Measurements from ENCODE around the gene CDC14C. TPM values are rescaled to one million over a fixed set of nuclear protein-coding genes. Genes with fewer than 3 reads are reported as not detected.

Gene CDC14C
- total RNA-seq, result not detected

GRCh38 chr7:48924433-48924832 is at the start of gene CDC14C:
Gene CDC14C (plus strand): TSS chr7:48924547. CDS start chr7:48924673, 126 bp downstream.
- WGBS, 2 donors (ENCODE audit: low coverage in 1 of 2), result 95 to 96% methylated on average over 4 to 17 of the region's 46 CpGs
- Histone ChIP-seq H3K4me3 (no peak within 1 kb of the TSS), H3K27me3 (no peaks in the 10 kb centered on the region), H3K9me3 (no peaks in the 10 kb centered on the region), H3K36me3 (no peaks in the 10 kb centered on the region), H3K4me1 (no peaks in the 10 kb centered on the region), H3K27ac (no peak within 1 kb of the TSS)
- no peak for ATAC-seq
- TF ChIP-seq EP300 (IDR thresholded peaks at IDR 0.05) (no peak), POLR2AphosphoS5 (IDR thresholded peaks at IDR 0.05) (no peak), POLR2A (IDR thresholded peaks at IDR 0.05) (no peak)
- TF ChIP-seq, protein P1, sequence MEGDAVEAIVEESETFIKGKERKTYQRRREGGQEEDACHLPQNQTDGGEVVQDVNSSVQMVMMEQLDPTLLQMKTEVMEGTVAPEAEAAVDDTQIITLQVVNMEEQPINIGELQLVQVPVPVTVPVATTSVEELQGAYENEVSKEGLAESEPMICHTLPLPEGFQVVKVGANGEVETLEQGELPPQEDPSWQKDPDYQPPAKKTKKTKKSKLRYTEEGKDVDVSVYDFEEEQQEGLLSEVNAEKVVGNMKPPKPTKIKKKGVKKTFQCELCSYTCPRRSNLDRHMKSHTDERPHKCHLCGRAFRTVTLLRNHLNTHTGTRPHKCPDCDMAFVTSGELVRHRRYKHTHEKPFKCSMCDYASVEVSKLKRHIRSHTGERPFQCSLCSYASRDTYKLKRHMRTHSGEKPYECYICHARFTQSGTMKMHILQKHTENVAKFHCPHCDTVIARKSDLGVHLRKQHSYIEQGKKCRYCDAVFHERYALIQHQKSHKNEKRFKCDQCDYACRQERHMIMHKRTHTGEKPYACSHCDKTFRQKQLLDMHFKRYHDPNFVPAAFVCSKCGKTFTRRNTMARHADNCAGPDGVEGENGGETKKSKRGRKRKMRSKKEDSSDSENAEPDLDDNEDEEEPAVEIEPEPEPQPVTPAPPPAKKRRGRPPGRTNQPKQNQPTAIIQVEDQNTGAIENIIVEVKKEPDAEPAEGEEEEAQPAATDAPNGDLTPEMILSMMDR (IDR thresholded peaks at IDR 0.05), result no peak

DNA sequence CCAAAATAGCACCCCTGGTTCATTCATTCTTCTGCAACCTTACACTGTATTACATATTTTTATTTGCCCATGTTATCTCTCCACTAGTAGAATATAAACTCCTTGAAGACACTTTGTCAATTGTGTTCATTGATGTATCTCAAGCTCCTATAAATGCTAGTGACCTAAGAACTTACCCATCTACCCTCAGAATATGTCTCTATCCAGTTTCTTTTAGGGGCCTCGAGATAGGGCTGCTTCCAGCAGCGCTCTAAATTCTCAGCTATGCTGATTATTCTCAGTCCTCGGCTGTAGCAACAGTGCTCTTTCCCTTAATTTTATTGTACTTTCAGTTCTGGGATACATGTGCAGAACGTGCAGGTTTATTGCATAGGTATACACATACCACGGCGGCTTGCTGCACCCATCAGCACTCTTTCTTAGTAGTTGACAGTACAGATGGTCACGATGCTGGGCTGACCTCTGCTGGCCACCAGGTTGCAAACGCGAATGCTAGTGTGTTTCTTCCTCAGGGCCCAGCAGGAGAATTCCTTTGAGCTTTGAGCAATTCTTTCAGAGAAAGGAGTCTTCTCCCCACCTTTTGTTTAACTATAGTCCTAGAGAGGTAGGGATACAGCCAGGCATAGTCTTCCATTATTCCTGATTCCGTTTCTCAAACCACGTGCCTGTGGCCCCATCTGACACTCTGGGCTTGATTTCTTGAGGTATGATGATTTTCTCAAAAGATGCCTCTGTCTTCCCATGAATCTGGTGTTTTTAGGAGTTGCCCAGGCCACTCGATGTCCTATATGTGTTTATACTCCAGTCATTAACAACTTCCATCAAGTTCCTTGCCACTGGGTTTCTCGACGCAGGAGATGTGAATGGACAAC is 49.1 kb upstream of the CDC14C start:
- Histone ChIP-seq H3K4me3 (no peak overlapping the region), H3K4me1 (no peaks in the 10 kb centered on the region), H3K27me3 (no peaks in the 10 kb centered on the region), H3K27ac (no peak overlapping the region), H3K9me3 (no peaks in the 10 kb centered on the region), H3K36me3 (no peaks in the 10 kb centered on the region)
- 20 to 43% methylated on average over 8 to 14 of the region's 14 CpGs for WGBS, 2 donors (ENCODE audit: low coverage in 1 of 2)
- no peak for ATAC-seq
- TF ChIP-seq EP300 (IDR thresholded peaks at IDR 0.05) (no peak), POLR2A (IDR thresholded peaks at IDR 0.05) (no peak), POLR2AphosphoS5 (IDR thresholded peaks at IDR 0.05) (no peak)
- TF ChIP-seq, protein P1 (IDR thresholded peaks at IDR 0.05), result no peak

- H3K9me3 ChIP-seq, result no peaks in the 10 kb centered on the region
- H3K36me3 ChIP-seq, result no peaks in the 10 kb centered on the region
- H3K27me3 ChIP-seq, result no peaks in the 10 kb centered on the region
- H3K4me1 ChIP-seq, result no peaks in the 10 kb centered on the region
- no peak overlapping the region for H3K4me3 ChIP-seq
- H3K27ac ChIP-seq, result no peak overlapping the region
- TF ChIP-seq POLR2A (IDR thresholded peaks at IDR 0.05), result no peak
- no peak for TF ChIP-seq EP300 (IDR thresholded peaks at IDR 0.05)
- no peak for ATAC-seq
- 72 to 78% methylated on average over 3 of the region's 3 CpGs for WGBS, 2 donors (ENCODE audit: low coverage in 1 of 2)
Measured at GRCh38 chr7:48876087-48876486, 48.3 kb upstream of the CDC14C start.

GRCh38 chr7:48880851-48881250 is 43.5 kb upstream of the CDC14C start:
- Histone ChIP-seq H3K27ac (no peak overlapping the region), H3K9me3 (no peaks in the 10 kb centered on the region), H3K4me1 (no peaks in the 10 kb centered on the region), H3K4me3 (no peak overlapping the region), H3K27me3 (no peaks in the 10 kb centered on the region), H3K36me3 (no peaks in the 10 kb centered on the region)
- no peak for ATAC-seq
- no peak for TF ChIP-seq POLR2AphosphoS5 (IDR thresholded peaks at IDR 0.05)
- TF ChIP-seq EP300 (IDR thresholded peaks at IDR 0.05), result no peak
- no peak for TF ChIP-seq POLR2A (IDR thresholded peaks at IDR 0.05)
- TF ChIP-seq, protein P1 (IDR thresholded peaks at IDR 0.05), result no peak
- WGBS, 2 donors (ENCODE audit: low coverage in 1 of 2), result 53 to 56% methylated on average over 2 of the region's 2 CpGs

DNA sequence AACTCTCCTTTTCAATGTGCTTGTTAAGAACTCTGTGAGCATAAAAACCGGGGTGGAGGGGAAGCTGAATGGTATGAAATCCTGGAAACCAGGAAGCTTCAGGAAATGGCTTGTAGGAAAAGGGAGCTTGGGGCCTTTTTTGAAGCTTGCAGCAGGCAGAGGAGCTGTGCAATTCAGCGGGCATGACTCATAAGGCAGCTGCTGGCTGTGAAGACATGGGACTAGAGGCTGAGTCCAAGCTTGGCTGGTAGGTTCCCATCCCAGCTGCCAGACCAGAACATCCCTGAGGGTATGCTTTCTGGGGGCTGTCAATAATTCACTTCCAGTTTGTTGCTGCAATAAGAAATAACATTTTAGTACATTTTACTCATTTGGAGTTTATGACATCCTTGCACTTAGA is 36.8 kb upstream of the CDC14C start:
- ATAC-seq, result no peak
- peaks cover 0 to 2% (median 0%) of the 10 kb centered on the region in 3 donors for H3K9me3 ChIP-seq
- no peak overlapping the region for H3K4me3 ChIP-seq
- H3K27me3 ChIP-seq, result no peaks in the 10 kb centered on the region
- WGBS, 2 donors (ENCODE audit: low coverage in 1 of 2), result 67% methylated on average over 1 of the region's 2 CpGs
- no peak overlapping the region for H3K27ac ChIP-seq
- no peaks in the 10 kb centered on the region for H3K4me1 ChIP-seq
- H3K36me3 ChIP-seq, result no peaks in the 10 kb centered on the region
- no peak for TF ChIP-seq POLR2AphosphoS5 (IDR thresholded peaks at IDR 0.05)

- H3K9me3 ChIP-seq, result peaks cover 0 to 27% (median 2%) of the 10 kb centered on the region in 3 donors
- H3K4me3 ChIP-seq, result no peak overlapping the region
- H3K36me3 ChIP-seq, result no peaks in the 10 kb centered on the region
- no peak for ATAC-seq
- H3K4me1 ChIP-seq, result no peaks in the 10 kb centered on the region
- H3K27me3 ChIP-seq, result no peaks in the 10 kb centered on the region
- 53% methylated on average over 1 of the region's 1 CpG; no CpG with 5 or more reads in 1 of the 2 donors for WGBS, 2 donors (ENCODE audit: low coverage in 1 of 2)
- no peak overlapping the region for H3K27ac ChIP-seq
- no peak for TF ChIP-seq POLR2AphosphoS5 (IDR thresholded peaks at IDR 0.05)
- TF ChIP-seq EP300 (IDR thresholded peaks at IDR 0.05), result no peak
Measured at GRCh38 chr7:48894574-48894973, 29.8 kb upstream of the CDC14C start.

Data from gastroesophageal sphincter (tissue), 4 donors.